Astrocyte (in vitro differentiated cells and primary cell): Measurements from ENCODE around the gene HES5. TPM values are rescaled to one million over a fixed set of nuclear protein-coding genes. Genes with fewer than 3 reads are reported as not detected.

ENCODE experiments used
- DNase-seq: peaks from one replicate; pipeline ENCODE4 v3.0.0-alpha.2; 2010; ENCODE audit warnings: low read depth
- FAIRE-seq: peaks from 2 replicates; lab custom pipeline; 2011; peaks lifted over from hg19 to GRCh38; lab: Jason Lieb, UNC
- H2AFZ ChIP-seq: 2 replicates; pipeline ENCODE4 v1.6.0; 2012; ENCODE audit warnings: low read depth, low read length, inconsistent platforms
- H3K27ac ChIP-seq: 2 replicates; pipeline ENCODE4 v1.5.1; 2011; ENCODE audit warnings: low read depth, low read length, inconsistent platforms
- H3K27me3 ChIP-seq: 2 replicates; pipeline ENCODE4 v1.6.0; 2011; ENCODE audit warnings: low read length, inconsistent platforms; ENCODE audit not compliant: insufficient read depth
- H3K36me3 ChIP-seq: 2 replicates; pipeline ENCODE4 v1.5.1; 2011; ENCODE audit warnings: low read length, inconsistent platforms; ENCODE audit not compliant: insufficient read depth
- H3K4me1 ChIP-seq: 2 replicates; pipeline ENCODE4 v1.5.1; 2011; ENCODE audit warnings: low read length, inconsistent platforms; ENCODE audit not compliant: insufficient read depth
- H3K4me2 ChIP-seq: 2 replicates; pipeline ENCODE4 v1.6.0; 2012; ENCODE audit warnings: low read length, inconsistent platforms
- H3K4me3 ChIP-seq: 2 replicates; pipeline ENCODE4 v1.5.1; 2011; ENCODE audit warnings: low read depth, mild to moderate bottlenecking, low read length, inconsistent platforms; ENCODE audit not compliant: insufficient read depth
- H3K79me2 ChIP-seq: 2 replicates; pipeline ENCODE4 v1.6.0; 2012; ENCODE audit warnings: mild to moderate bottlenecking, low read length, inconsistent platforms; ENCODE audit not compliant: insufficient read depth
- H3K9ac ChIP-seq: 2 replicates; pipeline ENCODE4 v1.6.0; 2012; ENCODE audit warnings: mild to moderate bottlenecking, low read length, inconsistent platforms
- H3K9me3 ChIP-seq: 2 replicates; pipeline ENCODE4 v1.5.1; 2012; ENCODE audit warnings: low read depth, mild to moderate bottlenecking, low read length, inconsistent platforms; ENCODE audit not compliant: insufficient read depth
- H4K20me1 ChIP-seq: 2 replicates; pipeline ENCODE4 v1.6.0; 2012; ENCODE audit warnings: low read length, inconsistent platforms; ENCODE audit not compliant: insufficient read depth
- H3K27ac Mint-ChIP-seq: one replicate; pipeline ENCODE4 v1.8.0; 2021; ENCODE audit warnings: mild to moderate bottlenecking, mixed read lengths; ENCODE audit not compliant: unreplicated experiment
- H3K27me3 Mint-ChIP-seq: one replicate; pipeline ENCODE4 v1.8.0; 2021; ENCODE audit warnings: low read depth, mixed read lengths; ENCODE audit not compliant: unreplicated experiment
- H3K36me3 Mint-ChIP-seq: one replicate; pipeline ENCODE4 v1.8.0; 2021; ENCODE audit warnings: low read depth, mixed read lengths; ENCODE audit not compliant: unreplicated experiment
- H3K4me1 Mint-ChIP-seq: one replicate; pipeline ENCODE4 v1.8.0; 2021; ENCODE audit warnings: low read depth, mixed read lengths; ENCODE audit not compliant: unreplicated experiment
- H3K4me3 Mint-ChIP-seq: one replicate; pipeline ENCODE4 v1.8.0; 2021; ENCODE audit warnings: mild to moderate bottlenecking, moderate library complexity, mixed read lengths; ENCODE audit not compliant: unreplicated experiment
- H3K9me3 Mint-ChIP-seq: one replicate; pipeline ENCODE4 v1.8.0; 2021; ENCODE audit warnings: mild to moderate bottlenecking, mixed read lengths; ENCODE audit not compliant: unreplicated experiment
- CTCF ChIP-seq: IDR thresholded peaks from 2 replicates; pipeline ENCODE4 v1.5.1; 2011; ENCODE audit warnings: low read depth, mild to moderate bottlenecking, inconsistent platforms, low read length, moderate library complexity; ENCODE audit not compliant: insufficient read depth
- EZH2 ChIP-seq: IDR thresholded peaks from 2 replicates; pipeline ENCODE4 v1.6.1; 2012; ENCODE audit warnings: mild to moderate bottlenecking, low read length, inconsistent platforms; ENCODE audit not compliant: insufficient read depth
- total RNA-seq: library from RNA; stranded (reverse); gene quantifications from 2 replicates; pipeline ENCODE4 v1.2.1, GENCODE V29; 2021

HES5 gene
- total RNA-seq, 1 donor from 2014 or later: not detected

- H3K36me3 Mint-ChIP-seq: peaks cover 19% of the 10 kb centered on the region
- Histone ChIP-seq H3K4me3 (no peak overlapping the region), H4K20me1 (no peaks in the 10 kb centered on the region), H3K79me2 (no peaks in the 10 kb centered on the region), H3K4me1 (no peaks in the 10 kb centered on the region), H3K36me3 (no peaks in the 10 kb centered on the region), H3K27me3 (no peaks in the 10 kb centered on the region), H2AFZ (no peak overlapping the region), H3K9me3 (peaks cover 10% of the 10 kb centered on the region), H3K9ac (no peak overlapping the region), H3K4me2 (no peak overlapping the region), H3K27ac (no peak overlapping the region)
- H3K4me1 Mint-ChIP-seq: no peaks in the 10 kb centered on the region
- H3K27ac Mint-ChIP-seq: no peak overlapping the region
- DNase-seq (no peak), FAIRE-seq (no peak)
- TF ChIP-seq EZH2 (no peak), CTCF (no peak)
- peaks cover 14% of the 10 kb centered on the region for H3K9me3 Mint-ChIP-seq
- H3K4me3 Mint-ChIP-seq: no peak overlapping the region
- H3K27me3 Mint-ChIP-seq: peaks cover 13% of the 10 kb centered on the region
Observed at GRCh38 chr1:2488688-2489087, 41.4 kb downstream of the HES5 start.

- TF ChIP-seq CTCF: no peak
- no peak for TF ChIP-seq EZH2
- H3K4me2 ChIP-seq: no peak overlapping the region
- H3K4me1 ChIP-seq: no peaks in the 10 kb centered on the region
- DNase-seq (no peak), FAIRE-seq (no peak)
- no peaks in the 10 kb centered on the region for H4K20me1 ChIP-seq
- Mint-ChIP-seq H3K4me3 (no peak overlapping the region), H3K27ac (no peak overlapping the region), H3K36me3 (peaks cover 19% of the 10 kb centered on the region), H3K4me1 (no peaks in the 10 kb centered on the region), H3K27me3 (peaks cover 13% of the 10 kb centered on the region), H3K9me3 (peaks cover 14% of the 10 kb centered on the region)
- H3K27me3 ChIP-seq: no peaks in the 10 kb centered on the region
- H3K27ac ChIP-seq: no peak overlapping the region
- no peak overlapping the region for H3K4me3 ChIP-seq
- peaks cover 10% of the 10 kb centered on the region for H3K9me3 ChIP-seq
- no peak overlapping the region for H3K9ac ChIP-seq
- no peaks in the 10 kb centered on the region for H3K79me2 ChIP-seq
- no peaks in the 10 kb centered on the region for H3K36me3 ChIP-seq
- no peak overlapping the region for H2AFZ ChIP-seq
Observed at GRCh38 chr1:2486558-2486957, 43.5 kb downstream of the HES5 start.

- Mint-ChIP-seq H3K27ac (no peak overlapping the region), H3K4me1 (no peaks in the 10 kb centered on the region), H3K27me3 (peaks cover 13% of the 10 kb centered on the region), H3K4me3 (no peak overlapping the region), H3K36me3 (peaks cover 19% of the 10 kb centered on the region), H3K9me3 (peaks cover 14% of the 10 kb centered on the region)
- Histone ChIP-seq H3K4me2 (no peak overlapping the region), H3K79me2 (no peaks in the 10 kb centered on the region), H3K4me1 (no peaks in the 10 kb centered on the region), H4K20me1 (no peaks in the 10 kb centered on the region), H3K9me3 (peaks cover 10% of the 10 kb centered on the region), H3K9ac (no peak overlapping the region), H3K27ac (no peak overlapping the region), H2AFZ (no peak overlapping the region), H3K36me3 (no peaks in the 10 kb centered on the region), H3K4me3 (no peak overlapping the region), H3K27me3 (no peaks in the 10 kb centered on the region)
- FAIRE-seq: no peak
- no peak for TF ChIP-seq CTCF
- no peak for TF ChIP-seq EZH2
- DNase-seq: no peak
Observed at GRCh38 chr1:2486041-2486440, 44.0 kb downstream of the HES5 start.
